Endothelial cell of umbilical vein (primary cell): ENCODE data around the gene SYAP1. TPM values are rescaled to one million over a fixed set of nuclear protein-coding genes. Genes with fewer than 3 reads are reported as not detected.

Experiments used
- BruUV-seq: library from RNA; stranded (reverse); fragments of 400-500 nt; replicated peaks from 2 replicates; lab custom pipeline; 2021; lab: Mats Ljungman, UMichigan
- CTCF ChIA-PET: fragments of 300-600, 350-600 bp; sonication (Branson Sonifier 250); formaldehyde crosslinking; loops from one replicate; lab custom pipeline; 2021; ENCODE audit warnings: antibody characterized with exemption, inconsistent platforms; lab: Charles Lee
- POLR2A ChIA-PET: fragments of 300-600, 350-600 bp; sonication (Branson Sonifier 250); formaldehyde crosslinking; loops from one replicate; lab custom pipeline; 2021; ENCODE audit warnings: antibody characterized with exemption, inconsistent platforms; lab: Charles Lee
- DNase-seq: peaks from one replicate; pipeline ENCODE4 v3.0.0-alpha.2; 2011; ENCODE audit warnings: low read depth, low spot score
- FAIRE-seq: peaks from 2 replicates; lab custom pipeline; 2011; peaks lifted over from hg19 to GRCh38; lab: Jason Lieb, UNC
- H2AFZ ChIP-seq: 2 replicates; pipeline ENCODE4 v1.6.0; 2012; ENCODE audit warnings: low read depth, low read length, control low read depth, inconsistent platforms
- H3K27ac ChIP-seq: 2 replicates; pipeline ENCODE4 v1.5.1; 2011; ENCODE audit warnings: low read depth, mild to moderate bottlenecking, control low read depth, low read length, moderate library complexity; ENCODE audit not compliant: insufficient read depth
- H3K27me3 ChIP-seq, 2 experiments: 2 replicates each; pipeline versions ENCODE4 v1.6.0 to v1.6.1; 2011; ENCODE audit warnings: low read length in 2 of 2, mixed read lengths in 1 of 2; ENCODE audit not compliant: control insufficient read depth in 2 of 2, insufficient read depth in 2 of 2
- H3K36me3 ChIP-seq, 2 experiments: 2 replicates in 1 of 2; 3 replicates in 1 of 2; pipeline ENCODE4 v1.5.1; 2011; ENCODE audit warnings: low read length in 2 of 2, mild to moderate bottlenecking in 1 of 2, moderate library complexity in 1 of 2; ENCODE audit not compliant: control insufficient read depth in 2 of 2, insufficient read depth in 2 of 2; ENCODE audit errors: extremely low read depth in 1 of 2
- H3K4me1 ChIP-seq: 3 replicates; pipeline ENCODE4 v1.5.1; 2011; ENCODE audit warnings: mild to moderate bottlenecking, low read length; ENCODE audit not compliant: control insufficient read depth, insufficient read depth; ENCODE audit errors: extremely low read depth
- H3K4me2 ChIP-seq: 2 replicates; pipeline ENCODE4 v1.6.1; 2011; ENCODE audit warnings: low read length, control low read depth, mixed read lengths; ENCODE audit not compliant: insufficient read depth
- H3K4me3 ChIP-seq, 3 experiments: fragments of 200-600 bp in 1 of 3; sonication (generic), shearing (Covaris generic) in 1 of 3; replicated peaks in 1 of 3; 2 replicates each; pipeline ENCODE4 v1.5.1; 2011 to 2016; ENCODE audit warnings: control low read depth in 3 of 3, low read length in 3 of 3, mild to moderate bottlenecking in 2 of 3, inconsistent platforms in 1 of 3, low read depth in 1 of 3, moderate library complexity in 1 of 3; ENCODE audit not compliant: insufficient read depth in 1 of 3
- H3K79me2 ChIP-seq: 2 replicates; pipeline ENCODE4 v1.6.0; 2012; ENCODE audit warnings: low read length, inconsistent platforms; ENCODE audit not compliant: control insufficient read depth, insufficient read depth
- H3K9ac ChIP-seq: replicated peaks from 2 replicates; pipeline ENCODE3; 2011; ENCODE audit warnings: low read length, control low read depth; ENCODE audit not compliant: insufficient read depth; ENCODE audit errors: extremely low read depth
- H3K9me1 ChIP-seq: replicated peaks from 3 replicates; pipeline ENCODE4 v1.6.0; 2011; ENCODE audit warnings: mild to moderate bottlenecking, low read length; ENCODE audit not compliant: control insufficient read depth, insufficient read depth; ENCODE audit errors: extremely low read depth
- H3K9me3 ChIP-seq: replicated peaks from 2 replicates; pipeline ENCODE4 v1.5.1; 2012; ENCODE audit warnings: low read length, inconsistent platforms; ENCODE audit not compliant: control insufficient read depth, insufficient read depth
- H4K20me1 ChIP-seq: replicated peaks from 2 replicates; pipeline ENCODE3; 2011; ENCODE audit warnings: mild to moderate bottlenecking, low read length; ENCODE audit not compliant: control insufficient read depth, insufficient read depth; ENCODE audit errors: extremely low read depth
- CTCF ChIP-seq, 2 donors: IDR thresholded peaks; 1 replicate in 1 of 2; 2 replicates in 1 of 2; pipeline ENCODE4 v1.5.1; 2011; ENCODE audit warnings: low read length in 2 of 2, mild to moderate bottlenecking in 2 of 2, moderate library complexity in 2 of 2, control low read depth in 1 of 2, inconsistent platforms in 1 of 2, low read depth in 1 of 2; ENCODE audit not compliant: insufficient read depth in 1 of 2; ENCODE audit errors: extremely low read depth in 1 of 2
- EZH2 ChIP-seq: IDR thresholded peaks from 2 replicates; pipeline ENCODE4 v1.6.1; 2012; ENCODE audit warnings: borderline replicate concordance, low read depth, mild to moderate bottlenecking, moderate library complexity, low read length, inconsistent platforms; ENCODE audit not compliant: severe bottlenecking
- FOS ChIP-seq: IDR thresholded peaks from 2 replicates; pipeline ENCODE4 v1.6.1; 2011; ENCODE audit warnings: mild to moderate bottlenecking, low read length, moderate library complexity, borderline replicate concordance; ENCODE audit not compliant: insufficient read depth
- GATA2 ChIP-seq: IDR thresholded peaks from 2 replicates; pipeline ENCODE4 v1.7.0; 2011; ENCODE audit warnings: low read depth, mild to moderate bottlenecking, moderate library complexity, mixed read lengths, low read length; ENCODE audit not compliant: insufficient read length, insufficient read depth
- JUN ChIP-seq: IDR thresholded peaks from 2 replicates; pipeline ENCODE4 v1.6.1; 2011; ENCODE audit warnings: borderline replicate concordance, low read depth; ENCODE audit not compliant: insufficient read length, insufficient read depth
- MYC ChIP-seq: IDR thresholded peaks from one replicate; pipeline ENCODE4 v1.6.1; 2011; ENCODE audit warnings: mild to moderate bottlenecking, low read depth, low read length
- POLR2A ChIP-seq: IDR thresholded peaks from 2 replicates; pipeline ENCODE4 v1.6.1; 2012; ENCODE audit warnings: low read depth, mild to moderate bottlenecking, control low read depth, low read length
- POLR2AphosphoS5 ChIP-seq: IDR thresholded peaks from 2 replicates; pipeline ENCODE4 v1.6.1; 2012; ENCODE audit warnings: low read depth, mild to moderate bottlenecking, control low read depth, low read length, moderate library complexity; ENCODE audit not compliant: insufficient read depth
- dilution Hi-C: fragments of 300-500 bp; cut with MboI; formaldehyde crosslinking; loops from one replicate; pipeline ENCODE4 v1.15.0; 2019; ENCODE audit warnings: low sequenced_read_pairs; ENCODE audit not compliant: extremely low pct_ligation_motif_present
- intact Hi-C: fragments of 100-400 bp; cut with micrococcal nuclease; formaldehyde crosslinking; loops from one replicate; pipeline ENCODE4 v1.10.0; 2022
- polyA plus RNA-seq, 4 experiments: library from polyadenylated mRNA; depleted of rRNA in 3 of 4; stranded (reverse) in 3 of 4; unstranded in 1 of 4; fragments of >200 nt; gene quantifications; 2 replicates each; pipeline versions ENCODE4 v1.2.1 to v1.2.3, GENCODE V29; 2011 to 2012; ENCODE audit warnings: missing spikeins in 1 of 4
- total RNA-seq: library from RNA; stranded (reverse); gene quantifications from 2 replicates; pipeline ENCODE4 v1.2.3, GENCODE V29; 2021

Gene SYAP1
- total and polyA plus RNA-seq, 2 donors (not counting 3 experiments of a cell fraction or from before 2014, with no cell fraction given), result 3.4 to 21.9 TPM

- Histone ChIP-seq H3K9me3 (no peaks in the 10 kb centered on the region), H3K4me3 (no peak overlapping the region), H3K4me1 (peaks cover 5% of the 10 kb centered on the region), H3K4me2 (no peak overlapping the region), H3K9ac (no peak overlapping the region), H4K20me1 (no peaks in the 10 kb centered on the region), H3K27me3 (no peaks in the 10 kb centered on the region), H3K27ac (no peak overlapping the region), H3K36me3 (no peaks in the 10 kb centered on the region), H2AFZ (no peak overlapping the region), H3K79me2 (peaks cover 27% of the 10 kb centered on the region), H3K9me1 (no peaks in the 10 kb centered on the region)
- ChIA-PET POLR2A (interaction anchor here (0.7 kb wide), 1 partner anchor 12 kb away, joined by 3 read pairs; no protein-coding TSS in a partner anchor), CTCF (no interaction called here)
- BruUV-seq, result no TSS peak
- TF ChIP-seq JUN (no peak), POLR2AphosphoS5 (no peak), EZH2 (no peak), POLR2A (no peak), MYC (no peak), CTCF (IDR thresholded peaks at IDR 0.05; ENCODE audit: extremely low read depth in 1 of 2, insufficient read depth in 1 of 2, low read depth in 1 of 2, low read length in 2 of 2) (no peak), FOS (no peak), GATA2 (no peak)
- intact Hi-C loops, result no loop called here
- DNase-seq (no peak), FAIRE-seq (no peak)
- dilution Hi-C loops, result no loop called here
Observed at GRCh38 chrX:16804923-16805464, 85.6 kb downstream of the SYAP1 start.
